ENCODE results near the gene NPW.

Gene NPW

GRCh38 chr16:2003827-2004641, 15.6 kb upstream of the NPW start:
- Histone ChIP-seq H3K4me3 (ENCODE audit: low read length) (no peak overlapping the region), H3K27ac (ENCODE audit: low read depth, low read length) (no peak overlapping the region), H3K27me3 (ENCODE audit: control insufficient read depth, low read length) (no peaks in the 10 kb centered on the region), H4K20me1 (ENCODE audit: control insufficient read depth, insufficient read depth, low read depth, low read length) (peaks cover 38% of the 10 kb centered on the region), H3K36me3 (ENCODE audit: control insufficient read depth, low read length) (peaks cover 93% of the 10 kb centered on the region), H3F3A (ENCODE audit: control insufficient read depth, insufficient read depth) (no peaks in the 10 kb centered on the region), H3K79me2 (ENCODE audit: control insufficient read depth, low read length) (peaks cover 76% of the 10 kb centered on the region), H3K4me2 (ENCODE audit: low read length) (peak overlapping the region; percentile 41), H3K9me2 (replicated peaks; ENCODE audit: control insufficient read depth, low read length) (no peaks in the 10 kb centered on the region), H3K4me1 (ENCODE audit: control insufficient read depth, low read length) (peaks cover 43% of the 10 kb centered on the region), H3K9me3 (ENCODE audit: control insufficient read depth, insufficient read depth, low read length) (no peaks in the 10 kb centered on the region)
- TF ChIP-seq EZH2phosphoT487 (IDR thresholded peaks at IDR 0.05; ENCODE audit: borderline replicate concordance, low read length) (no peak), CTCF (IDR thresholded peaks at IDR 0.05; ENCODE audit: low read depth, low read length, poor library complexity, severe bottlenecking) (peak; percentile 99)

- H3K36me3 ChIP-seq (ENCODE audit: control insufficient read depth, low read length), result peaks cover 89% of the 10 kb centered on the region
- H3K4me1 ChIP-seq (ENCODE audit: control insufficient read depth, low read length), result peaks cover 43% of the 10 kb centered on the region
- H4K20me1 ChIP-seq (ENCODE audit: control insufficient read depth, insufficient read depth, low read depth, low read length), result peaks cover 38% of the 10 kb centered on the region
- H3F3A ChIP-seq (ENCODE audit: control insufficient read depth, insufficient read depth), result no peaks in the 10 kb centered on the region
- H3K9me3 ChIP-seq (ENCODE audit: control insufficient read depth, insufficient read depth, low read length), result no peaks in the 10 kb centered on the region
- TF ChIP-seq EZH2phosphoT487 (IDR thresholded peaks at IDR 0.05; ENCODE audit: borderline replicate concordance, low read length), result no peak
- TF ChIP-seq CTCF (IDR thresholded peaks at IDR 0.05; ENCODE audit: low read depth, low read length, poor library complexity, severe bottlenecking), result no peak
- H3K27ac ChIP-seq (ENCODE audit: low read depth, low read length), result no peak overlapping the region
- peaks cover 83% of the 10 kb centered on the region for H3K79me2 ChIP-seq (ENCODE audit: control insufficient read depth, low read length)
- H3K27me3 ChIP-seq (ENCODE audit: control insufficient read depth, low read length), result no peaks in the 10 kb centered on the region
- no peaks in the 10 kb centered on the region for H3K9me2 ChIP-seq (replicated peaks; ENCODE audit: control insufficient read depth, low read length)
- H3K4me2 ChIP-seq (ENCODE audit: low read length), result no peak overlapping the region
- no peak overlapping the region for H3K4me3 ChIP-seq (ENCODE audit: low read length)
Measured at GRCh38 chr16:2004795-2005517, 14.6 kb upstream of the NPW start.

- Histone ChIP-seq H3F3A (ENCODE audit: control insufficient read depth, insufficient read depth) (no peaks in the 10 kb centered on the region), H4K20me1 (ENCODE audit: control insufficient read depth, insufficient read depth, low read depth, low read length) (peaks cover 38% of the 10 kb centered on the region), H3K4me1 (ENCODE audit: control insufficient read depth, low read length) (peaks cover 47% of the 10 kb centered on the region), H3K9me3 (ENCODE audit: control insufficient read depth, insufficient read depth, low read length) (no peaks in the 10 kb centered on the region), H3K79me2 (ENCODE audit: control insufficient read depth, low read length) (peaks cover 90% of the 10 kb centered on the region), H3K9me2 (replicated peaks; ENCODE audit: control insufficient read depth, low read length) (no peaks in the 10 kb centered on the region), H3K4me2 (ENCODE audit: low read length) (no peak overlapping the region), H3K27me3 (ENCODE audit: control insufficient read depth, low read length) (no peaks in the 10 kb centered on the region), H3K27ac (ENCODE audit: low read depth, low read length) (no peak overlapping the region), H3K36me3 (ENCODE audit: control insufficient read depth, low read length) (peaks cover 85% of the 10 kb centered on the region), H3K4me3 (ENCODE audit: low read length) (no peak overlapping the region)
- no peak for TF ChIP-seq CTCF (IDR thresholded peaks at IDR 0.05; ENCODE audit: low read depth, low read length, poor library complexity, severe bottlenecking)
- no peak for TF ChIP-seq EZH2phosphoT487 (IDR thresholded peaks at IDR 0.05; ENCODE audit: borderline replicate concordance, low read length)
Measured at GRCh38 chr16:2005646-2006045, 13.9 kb upstream of the NPW start.

Measured in DOHH2 (cell line).